HG03097 (cell line): ENCODE data around the gene TOM1.
"Not testable (repeated sequence)": the region's sequence is repeated elsewhere in the genome, so short reads cannot be mapped to it uniquely, and the experiment has no call there.

Source experiments
- ATAC-seq: cut with Tn5 transposase; IDR thresholded peaks from one replicate; pipeline ENCODE4 v1.9.1; 2021; ENCODE audit not compliant: unreplicated experiment, low FRiP score

Gene TOM1

GRCh38 chr22:35390933-35391332 lies 91.2 kb downstream of the TOM1 start:
- no peak for ATAC-seq

- ATAC-seq: no peak
These were observed 92.7 kb downstream of the TOM1 start for GRCh38 chr22:35392357-35392756.

GRCh38 chr22:35393116-35394010 lies 93.7 kb downstream of the TOM1 start:
- no peak for ATAC-seq

- no peak for ATAC-seq
These were observed 94.3 kb downstream of the TOM1 start for GRCh38 chr22:35394011-35394312.

- no peak for ATAC-seq
These were observed 95.3 kb downstream of the TOM1 start for GRCh38 chr22:35394810-35395563.

- ATAC-seq: not testable (repeated sequence)
These were observed 96.9 kb downstream of the TOM1 start for GRCh38 chr22:35396622-35397021.

- no peak for ATAC-seq
These were observed 97.6 kb downstream of the TOM1 start for GRCh38 chr22:35397095-35397904.
